A204.1 (cell line): ENCODE data around the gene ZBTB7C.

Experiments
- FAIRE-seq: peaks from 2 replicates; lab custom pipeline; 2012; peaks lifted over from hg19 to GRCh38; lab: Jason Lieb, UNC

ZBTB7C gene

DNA sequence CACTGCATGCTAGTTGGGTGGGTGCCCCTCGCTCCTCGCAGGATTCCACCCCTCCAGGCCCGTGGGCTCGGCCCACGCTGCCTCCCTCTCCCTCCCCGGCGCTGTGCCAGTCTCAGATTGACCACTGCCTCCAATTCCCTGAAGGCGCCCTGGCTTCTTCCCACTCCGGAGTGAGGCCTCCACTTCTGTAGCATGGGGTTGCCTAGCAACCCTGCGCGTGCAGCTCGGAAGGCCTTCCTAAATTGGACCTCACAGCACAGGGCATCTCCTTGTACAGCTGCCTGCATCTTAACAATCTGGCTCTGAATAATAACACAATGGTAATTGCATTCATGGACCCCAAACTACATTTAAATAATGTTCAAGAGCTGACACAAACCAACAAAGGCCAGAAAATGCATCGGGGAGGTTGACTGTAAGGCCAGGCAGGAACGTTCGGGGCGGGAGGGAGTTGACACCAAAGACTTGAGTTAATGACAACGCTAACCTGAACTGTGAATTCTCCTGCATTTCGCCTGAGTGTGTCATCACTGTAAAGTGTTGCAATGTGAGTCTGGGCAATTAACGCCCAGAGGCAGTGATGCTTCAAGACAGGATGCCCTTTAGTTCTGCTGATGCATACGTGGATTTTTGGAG is 222.9 kb downstream of the ZBTB7C start:
- no peak for FAIRE-seq

GRCh38 chr18:48184118-48184517 is 225.1 kb downstream of the ZBTB7C start:
- FAIRE-seq, result no peak

DNA sequence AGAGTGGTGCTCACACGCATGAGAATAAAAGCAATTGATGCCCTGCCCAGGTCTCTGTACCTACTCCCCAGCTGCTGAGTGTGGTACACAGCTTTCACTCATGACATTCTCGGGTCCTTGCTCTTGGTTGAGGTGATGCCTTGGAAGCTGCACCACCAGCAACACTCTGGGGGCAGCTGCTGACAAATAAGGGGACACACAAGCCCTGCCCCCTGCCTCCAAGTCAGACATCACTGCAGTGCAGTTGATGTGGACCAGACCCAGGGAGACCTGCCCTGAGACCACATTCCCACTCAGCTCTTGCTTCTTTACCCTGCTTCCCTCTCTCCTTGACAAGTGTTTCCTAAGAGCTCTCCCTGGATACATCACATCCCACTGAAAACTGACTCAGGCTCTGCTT is 225.6 kb downstream of the ZBTB7C start:
- no peak for FAIRE-seq

DNA sequence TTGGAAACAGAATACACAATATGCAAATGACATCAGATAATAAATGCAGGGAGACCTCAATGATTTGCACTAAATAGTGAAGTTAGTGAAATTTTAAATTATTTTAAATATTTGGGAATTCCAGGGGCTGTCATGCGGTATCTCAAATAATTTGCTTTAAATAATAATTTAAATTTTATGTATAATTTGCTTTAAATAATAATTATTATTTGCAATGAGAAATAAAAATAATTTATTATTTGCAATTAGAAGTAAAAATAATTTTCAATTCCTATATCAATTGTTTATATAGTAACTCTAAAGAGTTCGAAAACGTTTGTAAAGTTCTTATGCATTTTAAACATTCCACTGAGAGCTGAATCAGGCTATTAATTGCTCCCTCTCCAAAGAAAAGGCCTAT is 226.4 kb downstream of the ZBTB7C start:
- FAIRE-seq, result no peak

DNA sequence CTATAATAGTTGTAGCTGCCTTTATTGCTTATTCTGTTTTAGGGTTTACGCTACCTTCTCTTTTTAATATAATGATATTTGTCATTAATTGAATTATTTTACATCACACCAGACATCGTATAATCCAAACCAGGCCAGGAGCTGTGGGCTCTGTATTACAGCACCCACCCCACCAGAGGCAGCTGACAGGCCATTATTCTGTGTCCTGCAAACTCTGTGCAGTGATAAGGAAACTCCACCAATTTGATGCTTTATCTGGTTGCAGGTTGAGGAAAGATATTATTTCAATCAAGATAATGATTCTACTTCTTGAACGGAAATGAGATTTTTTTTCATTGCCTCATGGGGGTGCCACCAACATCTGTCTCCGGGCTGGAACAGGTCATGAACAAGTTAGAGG is 227.3 kb downstream of the ZBTB7C start:
- no peak for FAIRE-seq

DNA sequence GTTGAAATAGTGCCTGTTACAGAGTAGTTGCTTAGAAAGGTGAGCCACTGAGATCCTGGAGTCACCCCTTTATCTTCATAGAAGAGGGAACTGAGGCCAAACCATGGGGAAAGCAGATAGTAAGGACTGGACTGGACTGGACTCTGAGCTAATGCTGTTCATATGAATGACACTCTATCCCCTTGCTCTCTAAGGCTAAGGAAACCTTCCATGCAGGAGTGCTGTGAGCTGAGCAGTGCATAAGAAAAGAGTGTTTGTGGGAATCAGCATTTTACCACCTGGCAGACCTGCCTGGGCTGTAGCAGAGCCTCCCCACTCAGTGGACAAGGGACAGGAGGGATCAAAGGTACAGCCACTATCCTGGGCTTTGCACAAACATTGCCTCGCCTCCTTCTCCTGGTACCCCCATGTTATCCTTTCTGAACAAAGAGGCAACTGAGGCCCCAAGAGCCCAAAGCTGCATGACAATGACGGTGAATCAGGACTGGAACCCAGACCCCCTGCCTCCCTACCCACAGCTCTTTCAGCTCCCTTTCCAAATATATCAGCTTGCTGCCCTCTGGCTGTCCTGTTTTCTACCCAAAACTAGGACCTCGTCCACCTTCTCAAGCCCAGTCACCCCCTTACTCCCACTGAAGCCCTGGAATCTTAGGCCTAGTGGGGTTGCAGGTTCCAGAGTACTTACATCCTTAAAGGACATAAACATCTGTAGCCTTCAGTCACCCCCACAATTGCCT is 227.9 kb downstream of the ZBTB7C start:
- FAIRE-seq, result no peak

- no peak for FAIRE-seq
Measured at GRCh38 chr18:48179666-48180065, 229.5 kb downstream of the ZBTB7C start.

- no peak for FAIRE-seq
Measured at GRCh38 chr18:48179001-48179400, 230.2 kb downstream of the ZBTB7C start.

GRCh38 chr18:48176909-48177308 is 232.3 kb downstream of the ZBTB7C start:
- FAIRE-seq, result no peak

DNA sequence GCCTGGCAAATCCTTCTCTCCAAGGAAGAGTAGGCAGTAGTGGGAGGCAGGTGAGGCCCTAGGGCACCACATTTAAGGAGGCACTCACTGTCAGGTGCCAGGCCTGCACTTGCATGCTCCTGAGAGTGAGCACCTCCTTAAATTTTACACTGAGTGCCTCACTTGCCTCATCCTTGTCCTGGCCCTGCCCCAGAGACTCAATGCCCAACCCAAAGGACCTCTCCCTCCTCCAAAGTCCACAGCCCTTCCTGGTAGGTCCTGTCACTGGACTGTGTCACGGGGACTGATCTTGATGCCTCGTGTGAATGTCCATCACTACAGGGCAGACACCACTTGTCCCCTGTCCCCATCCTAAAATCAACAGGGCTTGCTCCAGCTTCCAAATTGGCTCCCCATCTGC is 235.6 kb downstream of the ZBTB7C start:
- FAIRE-seq, result no peak

GRCh38 chr18:48172226-48173006 is 236.8 kb downstream of the ZBTB7C start:
- no peak for FAIRE-seq

DNA sequence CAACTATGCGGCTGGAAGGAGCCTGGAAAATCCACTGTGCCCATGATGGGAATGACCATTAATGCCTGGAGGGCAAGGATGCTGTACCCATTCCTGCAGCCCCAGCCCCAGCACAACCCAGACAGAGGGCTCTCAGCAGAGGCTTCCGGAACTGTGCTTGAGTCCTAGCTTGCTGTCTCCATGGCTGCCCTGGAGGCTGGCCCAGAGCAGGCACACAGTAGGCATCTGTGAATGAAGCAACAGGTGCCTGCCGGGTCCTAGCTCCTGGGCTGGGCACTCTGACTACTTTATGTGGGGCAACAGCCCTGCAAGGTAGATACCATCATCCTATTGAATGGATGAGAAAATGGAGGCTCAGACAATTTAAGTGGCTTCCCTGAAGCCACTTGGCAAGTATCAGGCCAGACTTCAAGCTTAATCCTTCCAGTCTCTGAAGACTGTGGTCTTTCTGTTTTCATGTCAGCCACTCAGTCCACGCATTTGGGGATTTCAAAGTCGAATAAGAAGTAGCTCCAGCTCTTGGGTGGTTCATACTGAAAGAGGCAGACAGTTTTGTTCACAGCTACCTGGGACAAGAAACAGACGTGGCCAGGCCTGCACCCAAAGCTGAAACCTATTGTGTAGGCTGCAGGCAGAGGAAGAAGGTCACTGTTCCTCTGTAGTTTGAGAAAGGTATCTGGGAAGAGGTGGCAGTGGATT is 237.5 kb downstream of the ZBTB7C start:
- no peak for FAIRE-seq

DNA sequence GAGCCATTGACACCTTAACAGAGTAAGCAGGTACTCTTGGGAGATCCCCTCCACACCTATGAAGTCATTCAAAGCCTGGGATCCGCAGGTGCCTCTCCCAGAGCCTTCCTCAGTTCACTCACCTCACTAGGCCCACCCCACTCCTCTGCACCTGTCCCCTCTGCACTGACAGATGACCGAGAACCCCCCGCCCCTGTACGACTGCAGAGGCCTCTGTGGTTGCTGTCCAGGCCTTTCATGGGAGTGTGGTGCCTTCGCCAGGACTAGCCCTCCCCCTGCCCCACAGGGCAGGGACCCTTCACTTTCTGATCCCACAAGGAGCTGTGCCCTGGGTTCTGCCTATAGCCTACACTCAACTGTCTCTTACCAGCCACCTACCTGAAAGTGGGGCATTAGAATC is 238.5 kb downstream of the ZBTB7C start:
- FAIRE-seq, result no peak

DNA sequence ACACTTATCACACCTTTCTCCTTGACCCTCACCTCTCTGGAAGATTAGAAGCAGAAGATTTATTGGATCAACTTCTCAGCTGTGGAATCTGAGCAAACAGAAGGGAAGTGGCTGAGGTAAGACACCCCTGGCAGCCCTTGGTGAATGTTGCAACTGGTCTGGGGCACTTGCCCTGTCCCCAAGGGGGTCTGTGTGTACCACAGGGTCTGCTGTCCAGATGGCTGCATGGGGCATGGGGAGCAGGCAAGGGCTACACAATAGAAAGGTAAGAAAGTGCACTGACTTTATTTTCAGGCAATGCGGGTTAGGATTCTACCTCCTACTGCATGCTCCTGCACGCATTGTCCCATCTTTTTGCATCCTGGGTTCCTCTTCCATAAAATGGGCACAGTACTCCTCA is 240.3 kb downstream of the ZBTB7C start:
- FAIRE-seq, result no peak

GRCh38 chr18:48167897-48168253 is 241.3 kb downstream of the ZBTB7C start:
- no peak for FAIRE-seq

- FAIRE-seq, result no peak
Measured at GRCh38 chr18:48166336-48166875, 242.8 kb downstream of the ZBTB7C start.

- no peak for FAIRE-seq
Measured at GRCh38 chr18:48165111-48165866, 243.9 kb downstream of the ZBTB7C start.

- no peak for FAIRE-seq
Measured at GRCh38 chr18:48164701-48165100, 244.5 kb downstream of the ZBTB7C start.

DNA sequence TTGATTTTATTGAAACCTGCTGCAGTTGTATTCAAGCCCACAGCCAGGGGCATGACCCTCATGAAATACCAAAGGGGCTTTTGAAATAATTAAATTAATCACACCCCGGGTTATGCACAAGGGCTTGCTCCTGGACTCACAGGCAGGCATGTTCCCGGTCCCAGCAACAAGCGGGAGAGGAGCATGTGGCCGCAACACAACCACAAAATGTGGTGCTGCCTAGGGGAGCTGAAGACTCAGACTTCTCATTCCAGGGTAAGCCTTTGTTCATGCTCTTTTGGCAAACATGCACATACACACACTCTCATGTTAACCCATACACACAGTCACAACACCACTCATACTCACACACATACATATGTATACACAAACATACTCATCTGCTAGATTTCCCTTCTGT is 245.1 kb downstream of the ZBTB7C start:
- no peak for FAIRE-seq

- FAIRE-seq, result no peak
Measured at GRCh38 chr18:48163738-48164115, 245.5 kb downstream of the ZBTB7C start.

DNA sequence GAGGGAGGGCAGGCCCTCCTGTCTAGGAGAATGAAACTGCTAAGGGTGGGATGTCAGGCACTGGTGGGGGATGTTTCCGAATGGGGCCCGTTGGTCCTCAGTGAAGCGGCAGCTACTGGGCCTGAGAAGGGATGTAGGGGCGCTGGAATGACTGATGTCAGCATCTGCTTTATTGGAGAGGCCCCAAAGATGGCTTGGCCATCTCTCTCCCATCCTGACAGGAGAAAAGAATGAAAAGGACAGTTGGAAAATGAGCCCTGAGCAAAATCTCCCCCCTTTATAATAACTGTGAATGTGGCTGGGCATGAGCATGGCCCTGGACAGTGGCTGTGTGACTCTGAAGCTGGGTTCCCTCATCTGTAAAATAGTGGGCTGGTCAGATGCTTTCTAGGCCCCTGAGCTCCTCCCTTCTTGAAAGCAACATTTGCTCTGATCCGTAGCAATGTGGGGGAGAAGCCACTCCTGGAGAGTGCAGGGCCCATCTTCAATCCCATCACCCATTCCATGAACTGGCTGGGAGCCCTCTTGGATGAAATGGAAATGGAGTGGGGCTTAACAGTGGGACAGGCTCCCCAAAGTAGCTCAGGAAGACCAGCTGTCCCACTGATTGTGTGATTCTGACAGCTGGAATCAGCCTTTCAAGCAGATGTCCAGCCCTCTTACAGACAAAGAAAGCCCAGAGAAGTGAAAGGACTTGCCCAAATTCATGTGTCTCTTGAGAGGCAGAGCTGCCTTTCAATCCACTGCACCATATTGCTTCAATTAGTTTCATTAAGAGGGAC is 246.0 kb downstream of the ZBTB7C start:
- no peak for FAIRE-seq
